A549 (cell line): Measurements from ENCODE around the gene SHKBP1. TPM values are rescaled to one million over a fixed set of nuclear protein-coding genes. Genes with fewer than 3 reads are reported as not detected.

ENCODE experiments used
- ATAC-seq, 2 experiments: fragments of 200-7000 bp in 1 of 2; fragments of >200 bp in 1 of 2; cut with Nextera tagmentation in 1 of 2; cut with Tn5 transposase in 1 of 2; 3 replicates each; pipeline versions ENCODE4 v1.8.0 to v1.9.1; 2018 to 2020; ENCODE audit warnings: mild to moderate bottlenecking in 1 of 2, moderate library complexity in 1 of 2
- CTCF ChIA-PET: fragments of 300-600 bp; sonication (Branson Sonifier 250); formaldehyde crosslinking; extraction: SDS; loops from one replicate; lab custom pipeline; 2021; ENCODE audit warnings: antibody characterized with exemption, inconsistent platforms; lab: Yijun Ruan, JAX
- POLR2A ChIA-PET: fragments of 350-600 bp; formaldehyde crosslinking; extraction: SDS; loops from one replicate; lab custom pipeline; 2021; ENCODE audit warnings: antibody characterized with exemption, inconsistent platforms; lab: Yijun Ruan, JAX
- DNase-seq, 2 experiments: peaks; one replicate each; pipeline versions ENCODE4 v3.0.0 to v3.0.0-alpha.2; 2011 to 2016; ENCODE audit warnings: low read depth in 1 of 2, low spot score in 1 of 2
- FAIRE-seq: peaks from 2 replicates; lab custom pipeline; 2011; peaks lifted over from hg19 to GRCh38; lab: Jason Lieb, UNC
- H3K27ac ChIP-seq, 2 experiments: fragments of >200 bp; sonication (Bioruptor Twin); formaldehyde crosslinking; 3 replicates each; pipeline ENCODE4 v1.5.1; 2016 to 2017
- H3K4me1 ChIP-seq: fragments of >200 bp; sonication (Bioruptor Twin); formaldehyde crosslinking; 3 replicates; pipeline ENCODE4 v1.6.1; 2016
- H3K4me2 ChIP-seq: fragments of >200 bp; sonication (Bioruptor Twin); formaldehyde crosslinking; 3 replicates; pipeline ENCODE4 v1.6.1; 2016
- H3K4me3 ChIP-seq: fragments of >200 bp; sonication (Bioruptor Twin); formaldehyde crosslinking; 3 replicates; pipeline ENCODE4 v1.5.1; 2016
- H3K9me3 ChIP-seq: fragments of >200 bp; sonication (Bioruptor Twin); formaldehyde crosslinking; 3 replicates; pipeline ENCODE4 v1.6.1; 2016
- BHLHE40 ChIP-seq: IDR thresholded peaks from 2 replicates; pipeline ENCODE4 v1.6.1; 2012; ENCODE audit warnings: low read depth, low read length, inconsistent platforms
- CBX2 ChIP-seq: fragments of 200-600 bp; sonication (generic); IDR thresholded peaks from 2 replicates; pipeline ENCODE4 v1.6.1; 2016; ENCODE audit warnings: low read depth, mild to moderate bottlenecking, borderline replicate concordance
- CTCF ChIP-seq: fragments of >200 bp; sonication (Bioruptor Twin); formaldehyde crosslinking; IDR thresholded peaks from 3 replicates; pipeline ENCODE4 v1.5.1; 2016
- EHMT2 ChIP-seq: fragments of 200-600 bp; sonication (generic); IDR thresholded peaks from 2 replicates; pipeline ENCODE4 v1.6.1; 2016; ENCODE audit warnings: antibody characterized with exemption, low read depth, mild to moderate bottlenecking, moderate library complexity
- FOXS1 ChIP-seq: fragments of 250-450 bp; sonication (Bioruptor Pico); IDR thresholded peaks from 2 replicates; pipeline ENCODE4 v1.5.0; 2020; ENCODE audit warnings: mild to moderate bottlenecking, moderate library complexity
- HOXA7 ChIP-seq: fragments of 250-450 bp; sonication (Bioruptor Pico); IDR thresholded peaks from 2 replicates; pipeline ENCODE4 v1.5.0; 2020; ENCODE audit warnings: mild to moderate bottlenecking, moderate library complexity
- HOXB5 ChIP-seq: fragments of 250-450 bp; sonication (Bioruptor Pico); IDR thresholded peaks from 2 replicates; pipeline ENCODE4 v1.5.0; 2020; ENCODE audit warnings: mild to moderate bottlenecking, moderate library complexity
- JUNB ChIP-seq: fragments of >200 bp; sonication (Bioruptor Twin); formaldehyde crosslinking; IDR thresholded peaks from 2 replicates; pipeline ENCODE4 v1.6.1; 2016
- KDM5A ChIP-seq: fragments of 200-600 bp; sonication (generic); IDR thresholded peaks from 2 replicates; pipeline ENCODE4 v1.6.1; 2016; ENCODE audit warnings: antibody characterized with exemption, mild to moderate bottlenecking
- MAFK ChIP-seq: fragments of 450-650 bp; IDR thresholded peaks from 2 replicates; pipeline ENCODE4 v1.6.1; 2014; ENCODE audit not compliant: partially characterized antibody
- MAZ ChIP-seq: fragments of 150-350 bp; IDR thresholded peaks from 2 replicates; pipeline ENCODE4 v1.6.1; 2014; ENCODE audit warnings: antibody characterized with exemption, low read depth, low read length, borderline replicate concordance
- MYC ChIP-seq: IDR thresholded peaks from 2 replicates; pipeline ENCODE4 v1.6.1; 2012; ENCODE audit warnings: mild to moderate bottlenecking, inconsistent platforms, low read length, improper control_type of control experiment, borderline replicate concordance
- NFE2L2 ChIP-seq: fragments of 150-350 bp; conservative IDR thresholded peaks from 2 replicates; pipeline ENCODE4 v1.6.1; 2014; ENCODE audit warnings: low read length
- NR3C1 ChIP-seq: fragments of >200 bp; sonication (Bioruptor Twin); formaldehyde crosslinking; IDR thresholded peaks from 3 replicates; pipeline ENCODE4 v1.6.1; 2017
- PHF8 ChIP-seq: fragments of 200-600 bp; sonication (generic); IDR thresholded peaks from 2 replicates; pipeline ENCODE4 v1.6.1; 2016; ENCODE audit warnings: low read depth, mild to moderate bottlenecking, antibody characterized with exemption, moderate library complexity, borderline replicate concordance
- RCOR1 ChIP-seq: fragments of 150-350 bp; IDR thresholded peaks from 2 replicates; pipeline ENCODE4 v1.6.1; 2014; ENCODE audit warnings: antibody characterized with exemption, low read length, low read depth
- TFCP2L1 ChIP-seq: fragments of 250-450 bp; sonication (Bioruptor Pico); IDR thresholded peaks from 2 replicates; pipeline ENCODE4 v1.5.0; 2021; ENCODE audit warnings: mild to moderate bottlenecking
- TP53 ChIP-seq: fragments of 250-450 bp; sonication (Bioruptor Pico); IDR thresholded peaks from 2 replicates; pipeline ENCODE4 v1.5.0; 2021; ENCODE audit warnings: mild to moderate bottlenecking, moderate library complexity
- WGBS: methylation state at CpG from one replicate; pipeline ENCODE4 v1.1.6; 2017; ENCODE audit errors: missing lambda C conversion rate; 5-methylcytosine and 5-hydroxymethylcytosine counted together
- polyA plus RNA-seq, 4 experiments: library from polyadenylated mRNA; depleted of rRNA in 3 of 4; stranded (reverse); fragments of >200 nt; fragmentation: RNase III in 1 of 4; extraction: RNeasy Plus Mini Kit Qiagen cat#74134 plus additional on column Dnase treatment in 1 of 4; gene quantifications; 2 replicates in 3 of 4; 3 replicates in 1 of 4; pipeline ENCODE4 v1.2.3, GENCODE V29; 2011 to 2017
- TF ChIP-seq, protein P1 (sequence below): fragments of 150-350 bp; IDR thresholded peaks from 2 replicates; pipeline ENCODE4 v1.6.1; 2014; ENCODE audit warnings: low read depth, mild to moderate bottlenecking, low read length
- TF ChIP-seq, protein P2 (sequence below): fragments of >200 bp; sonication (Bioruptor Twin); formaldehyde crosslinking; IDR thresholded peaks from 3 replicates; pipeline ENCODE4 v1.6.1; 2016

The SHKBP1 gene
- polyA plus RNA-seq, 2 of the 4 experiments (the other 2 are of a cell fraction), result 75.2 to 123 TPM

GRCh38 chr19:40559394-40559793 is 17.3 kb upstream of the SHKBP1 start:
- DNase-seq, result no peak
- ChIA-PET CTCF (interaction anchor here (1.0 to 58.9 kb wide), 7 partner anchors 6 to 254 kb away, joined by 3 to 2247 read pairs (median 328); partner anchors contain the start of gene LTBP4), POLR2A (no interaction called here)
- Histone ChIP-seq H3K4me3 (no peak overlapping the region), H3K4me1 (no peaks in the 10 kb centered on the region), H3K27ac (no peak overlapping the region), H3K9me3 (no peaks in the 10 kb centered on the region)
- ATAC-seq, result no peak
- WGBS, result 78% methylated on average over 3 of the region's 3 CpGs
- TF ChIP-seq CBX2, result no peak
- TF ChIP-seq NFE2L2, result no peak
- TF ChIP-seq FOXS1 (CRISPR knock-in tag), result no peak
- TF ChIP-seq JUNB, result no peak
- no peak for TF ChIP-seq MAZ
- TF ChIP-seq PHF8, result no peak
- TF ChIP-seq CTCF, result no peak
- TF ChIP-seq, all 56 proteins: peak for 0
- peak; percentile 92 for FAIRE-seq
- no peak overlapping the region for H3K4me2 ChIP-seq

DNA sequence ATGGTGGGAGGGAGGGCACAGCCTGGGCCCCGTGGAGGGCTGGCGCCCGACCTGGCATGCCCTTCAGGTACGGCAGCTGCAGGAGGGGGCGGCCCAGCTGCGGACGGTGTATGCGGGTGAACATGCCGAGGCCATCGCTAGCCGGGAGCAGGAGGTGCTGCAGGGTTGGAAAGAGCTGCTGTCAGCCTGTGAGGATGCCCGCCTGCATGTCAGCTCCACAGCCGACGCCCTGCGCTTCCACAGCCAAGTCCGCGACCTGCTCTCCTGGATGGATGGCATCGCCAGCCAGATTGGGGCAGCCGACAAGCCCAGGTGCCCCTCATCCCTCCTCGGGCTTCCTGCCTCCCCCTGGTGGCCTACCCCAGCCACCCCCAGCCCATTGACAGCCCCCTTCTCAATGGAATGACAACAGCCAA is 16.6 kb upstream of the SHKBP1 start:
- H3K9me3 ChIP-seq, result no peaks in the 10 kb centered on the region
- H3K27ac ChIP-seq, result no peak overlapping the region
- no peak overlapping the region for H3K4me2 ChIP-seq
- ATAC-seq (peak; percentile 28 to 37; a peak in 5 of 6 replicates), DNase-seq (no peak), FAIRE-seq (no peak)
- no peaks in the 10 kb centered on the region for H3K4me1 ChIP-seq
- ChIA-PET CTCF (interaction anchor here (1.2 to 58.9 kb wide), 6 partner anchors 6 to 74 kb away, joined by 3 to 2247 read pairs (median 328); partner anchors contain the start of gene LTBP4), POLR2A (interaction anchor here (1.0 kb wide), 1 partner anchor 11 kb away, joined by 4 read pairs; no protein-coding TSS in a partner anchor)
- WGBS, result 83% methylated on average over 20 of the region's 20 CpGs
- H3K4me3 ChIP-seq, result no peak overlapping the region
- TF ChIP-seq KDM5A, result no peak
- TF ChIP-seq MAFK, result no peak
- TF ChIP-seq TFCP2L1 (CRISPR knock-in tag), result no peak
- TF ChIP-seq, protein P1, sequence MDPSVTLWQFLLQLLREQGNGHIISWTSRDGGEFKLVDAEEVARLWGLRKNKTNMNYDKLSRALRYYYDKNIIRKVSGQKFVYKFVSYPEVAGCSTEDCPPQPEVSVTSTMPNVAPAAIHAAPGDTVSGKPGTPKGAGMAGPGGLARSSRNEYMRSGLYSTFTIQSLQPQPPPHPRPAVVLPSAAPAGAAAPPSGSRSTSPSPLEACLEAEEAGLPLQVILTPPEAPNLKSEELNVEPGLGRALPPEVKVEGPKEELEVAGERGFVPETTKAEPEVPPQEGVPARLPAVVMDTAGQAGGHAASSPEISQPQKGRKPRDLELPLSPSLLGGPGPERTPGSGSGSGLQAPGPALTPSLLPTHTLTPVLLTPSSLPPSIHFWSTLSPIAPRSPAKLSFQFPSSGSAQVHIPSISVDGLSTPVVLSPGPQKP, result no peak
- TF ChIP-seq TP53 (CRISPR knock-in tag), result no peak
- TF ChIP-seq HOXB5 (CRISPR knock-in tag), result no peak
- TF ChIP-seq NR3C1, result no peak
- TF ChIP-seq BHLHE40, result no peak
- TF ChIP-seq CTCF, result no peak
- TF ChIP-seq, protein P2, sequence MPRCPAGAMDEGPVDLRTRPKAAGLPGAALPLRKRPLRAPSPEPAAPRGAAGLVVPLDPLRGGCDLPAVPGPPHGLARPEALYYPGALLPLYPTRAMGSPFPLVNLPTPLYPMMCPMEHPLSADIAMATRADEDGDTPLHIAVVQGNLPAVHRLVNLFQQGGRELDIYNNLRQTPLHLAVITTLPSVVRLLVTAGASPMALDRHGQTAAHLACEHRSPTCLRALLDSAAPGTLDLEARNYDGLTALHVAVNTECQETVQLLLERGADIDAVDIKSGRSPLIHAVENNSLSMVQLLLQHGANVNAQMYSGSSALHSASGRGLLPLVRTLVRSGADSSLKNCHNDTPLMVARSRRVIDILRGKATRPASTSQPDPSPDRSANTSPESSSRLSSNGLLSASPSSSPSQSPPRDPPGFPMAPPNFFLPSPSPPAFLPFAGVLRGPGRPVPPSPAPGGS, result no peak
- no peak for TF ChIP-seq HOXA7
- no peak for TF ChIP-seq CBX2
- TF ChIP-seq EHMT2, result no peak
- no peak for TF ChIP-seq MYC
- TF ChIP-seq NFE2L2, result no peak
- TF ChIP-seq RCOR1, result no peak
